ENCODE data around the gene CCDC117. TPM values are rescaled to one million over a fixed set of nuclear protein-coding genes. Genes with fewer than 3 reads are reported as not detected.
"Not testable (repeated sequence)": the region's sequence is repeated elsewhere in the genome, so short reads cannot be mapped to it uniquely, and the experiment has no call there.

CCDC117 gene
- polyA plus RNA-seq, 2 donors: 4.8 to 7.5 TPM

GRCh38 chr22:28815111-28815510 lies 42.6 kb downstream of the CCDC117 start:
- Histone ChIP-seq H3K36me3 (ENCODE audit: control insufficient read depth in 2 of 2, insufficient read depth in 2 of 2, low read length in 1 of 2) (no peaks in the 10 kb centered on the region), H3K27me3 (ENCODE audit: control insufficient read depth in 1 of 2, insufficient read depth in 2 of 2, low read length in 2 of 2) (no peaks in the 10 kb centered on the region), H3K9me3 (ENCODE audit: control insufficient read depth in 2 of 2, insufficient read depth in 1 of 2, low read depth in 1 of 2, low read length in 1 of 2) (no peaks in the 10 kb centered on the region), H3K4me1 (ENCODE audit: control insufficient read depth in 2 of 2, insufficient read depth in 2 of 2, low read length in 1 of 2) (peaks cover 0 to 10% of the 10 kb centered on the region in 2 donors), H3K27ac (ENCODE audit: low read depth in 2 of 2, low read length in 1 of 2) (peak overlapping the region; percentile 7 to 15), H3K4me3 (ENCODE audit: low read depth in 1 of 2, low read length in 2 of 2) (no peak overlapping the region)
- 68 to 72% methylated on average over 6 of the region's 6 CpGs for WGBS, 2 donors

GRCh38 chr22:28815729-28816128 lies 43.2 kb downstream of the CCDC117 start:
- Histone ChIP-seq H3K27ac (ENCODE audit: low read depth in 2 of 2, low read length in 1 of 2) (peak overlapping the region in 1 of 2 donors; percentile 7), H3K27me3 (ENCODE audit: control insufficient read depth in 1 of 2, insufficient read depth in 2 of 2, low read length in 2 of 2) (no peaks in the 10 kb centered on the region), H3K36me3 (ENCODE audit: control insufficient read depth in 2 of 2, insufficient read depth in 2 of 2, low read length in 1 of 2) (no peaks in the 10 kb centered on the region), H3K4me3 (ENCODE audit: low read depth in 1 of 2, low read length in 2 of 2) (no peak overlapping the region), H3K9me3 (ENCODE audit: control insufficient read depth in 2 of 2, insufficient read depth in 1 of 2, low read depth in 1 of 2, low read length in 1 of 2) (no peaks in the 10 kb centered on the region), H3K4me1 (ENCODE audit: control insufficient read depth in 2 of 2, insufficient read depth in 2 of 2, low read length in 1 of 2) (peaks cover 0 to 10% of the 10 kb centered on the region in 2 donors)
- WGBS, 2 donors: 60 to 68% methylated on average over 6 of the region's 6 CpGs

GRCh38 chr22:28817064-28817463 lies 44.6 kb downstream of the CCDC117 start:
- Histone ChIP-seq H3K27me3 (ENCODE audit: control insufficient read depth in 1 of 2, insufficient read depth in 2 of 2, low read length in 2 of 2) (no peaks in the 10 kb centered on the region), H3K27ac (ENCODE audit: low read depth in 2 of 2, low read length in 1 of 2) (no peak overlapping the region), H3K4me1 (ENCODE audit: control insufficient read depth in 2 of 2, insufficient read depth in 2 of 2, low read length in 1 of 2) (peaks cover 0 to 5% of the 10 kb centered on the region in 2 donors), H3K4me3 (ENCODE audit: low read depth in 1 of 2, low read length in 2 of 2) (no peak overlapping the region), H3K9me3 (ENCODE audit: control insufficient read depth in 2 of 2, insufficient read depth in 1 of 2, low read depth in 1 of 2, low read length in 1 of 2) (no peaks in the 10 kb centered on the region), H3K36me3 (ENCODE audit: control insufficient read depth in 2 of 2, insufficient read depth in 2 of 2, low read length in 1 of 2) (no peaks in the 10 kb centered on the region)
- WGBS, 2 donors: 89 to 98% methylated on average over 2 of the region's 2 CpGs

DNA sequence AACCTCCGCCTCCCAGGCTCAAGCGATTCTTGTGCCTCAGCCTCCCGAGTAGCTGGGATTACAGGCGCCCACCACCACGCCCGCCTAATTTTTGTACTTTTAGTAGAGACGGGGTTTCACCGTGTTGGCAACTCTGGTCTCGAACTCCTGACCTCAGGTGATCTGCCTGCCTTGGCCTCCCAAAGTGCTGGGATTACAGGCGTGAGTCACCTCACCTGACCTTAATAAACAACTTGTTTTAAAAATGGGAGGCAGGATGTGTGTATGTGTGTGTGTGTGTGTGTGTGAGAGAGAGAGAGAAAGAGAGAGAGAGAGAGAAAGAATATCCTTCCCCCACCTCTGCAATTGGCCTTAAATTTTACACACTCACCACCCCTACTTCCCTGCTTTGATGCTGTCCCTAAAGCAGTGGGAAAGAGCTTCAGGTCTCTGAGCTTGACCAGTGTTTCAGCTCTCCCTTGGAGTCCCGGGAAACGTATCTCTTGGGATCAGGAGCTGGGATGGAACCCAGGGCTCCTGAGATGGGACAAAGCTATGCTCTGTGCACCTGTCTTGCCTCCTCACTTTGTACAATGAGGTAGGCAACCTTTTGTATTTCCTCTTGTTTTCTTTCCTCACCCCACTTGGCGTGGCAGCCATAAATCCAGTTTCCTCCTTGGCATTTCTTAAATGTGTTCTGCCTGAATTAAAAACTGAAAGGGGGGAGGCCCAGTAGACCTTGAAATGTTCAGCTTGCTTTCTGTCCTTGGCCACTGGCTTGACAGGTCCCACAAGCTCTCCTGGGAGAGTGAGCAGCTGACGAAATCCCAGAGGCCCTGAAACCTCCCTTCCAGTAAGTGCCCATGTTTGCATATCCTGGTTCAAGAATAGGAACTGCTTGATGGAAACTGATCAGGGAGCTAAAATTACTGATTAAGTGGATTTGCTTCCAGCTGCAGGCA lies 45.7 kb downstream of the CCDC117 start:
- no peak overlapping the region for H3K4me3 ChIP-seq (ENCODE audit: low read depth in 1 of 2, low read length in 2 of 2)
- 62 to 69% methylated on average over 14 of the region's 14 CpGs for WGBS, 2 donors

DNA sequence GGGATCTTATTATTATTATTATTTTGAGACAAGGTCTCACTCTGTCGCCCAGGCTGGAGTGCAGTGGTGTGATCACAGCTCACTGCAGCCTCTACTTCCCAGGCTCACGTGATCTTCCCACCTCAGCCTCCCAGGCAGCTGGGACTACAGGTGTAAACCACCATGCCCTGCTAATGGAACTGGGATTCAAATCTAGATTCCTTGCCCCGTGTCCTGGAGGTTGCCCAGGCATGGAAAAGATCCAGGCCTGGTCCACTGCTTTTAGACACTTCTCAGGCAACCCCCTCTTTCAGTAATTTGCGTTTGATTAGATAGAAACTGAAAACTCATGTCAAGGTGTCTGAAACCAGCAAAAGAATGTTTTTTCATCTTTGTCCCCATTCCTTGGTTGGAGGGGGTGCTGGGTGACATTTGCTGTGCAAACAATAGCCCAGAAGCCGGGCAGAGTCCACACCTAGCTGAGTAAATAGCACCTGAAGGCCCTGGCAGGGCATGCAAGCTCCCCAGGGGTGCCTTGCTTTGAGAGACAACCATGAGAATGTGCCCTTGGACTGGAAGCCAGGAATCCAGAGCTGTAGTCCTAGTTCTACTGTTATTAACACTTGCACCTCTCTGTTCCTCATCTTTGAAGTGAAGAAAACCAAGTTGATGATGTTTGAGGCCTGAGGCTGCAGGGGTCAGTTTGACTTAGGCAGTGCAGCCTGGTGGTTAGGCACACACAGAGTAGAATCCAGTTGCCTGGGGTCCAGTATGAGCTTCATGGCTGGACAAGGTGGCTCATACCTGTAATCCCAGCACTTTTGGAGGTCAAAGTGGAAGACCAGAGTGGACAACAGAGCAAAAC lies 47.0 kb downstream of the CCDC117 start:
- Histone ChIP-seq H3K9me3 (ENCODE audit: control insufficient read depth in 2 of 2, insufficient read depth in 1 of 2, low read depth in 1 of 2, low read length in 1 of 2) (no peaks in the 10 kb centered on the region), H3K27ac (ENCODE audit: low read depth in 2 of 2, low read length in 1 of 2) (peak overlapping the region; percentile 89 to 93), H3K4me1 (ENCODE audit: control insufficient read depth in 2 of 2, insufficient read depth in 2 of 2, low read length in 1 of 2) (peaks cover 0 to 2% of the 10 kb centered on the region in 2 donors), H3K36me3 (ENCODE audit: control insufficient read depth in 2 of 2, insufficient read depth in 2 of 2, low read length in 1 of 2) (no peaks in the 10 kb centered on the region), H3K4me3 (ENCODE audit: low read depth in 1 of 2, low read length in 2 of 2) (no peak overlapping the region), H3K27me3 (ENCODE audit: control insufficient read depth in 1 of 2, insufficient read depth in 2 of 2, low read length in 2 of 2) (no peaks in the 10 kb centered on the region)
- 64 to 80% methylated on average over 5 of the region's 5 CpGs for WGBS, 2 donors

More for the DNA sequence above, 45.7 kb downstream of the CCDC117 start:
- Histone ChIP-seq H3K36me3 (ENCODE audit: control insufficient read depth in 2 of 2, insufficient read depth in 2 of 2, low read length in 1 of 2) (no peaks in the 10 kb centered on the region), H3K27me3 (ENCODE audit: control insufficient read depth in 1 of 2, insufficient read depth in 2 of 2, low read length in 2 of 2) (no peaks in the 10 kb centered on the region), H3K27ac (ENCODE audit: low read depth in 2 of 2, low read length in 1 of 2) (peak overlapping the region; percentile 89 to 95), H3K4me1 (ENCODE audit: control insufficient read depth in 2 of 2, insufficient read depth in 2 of 2, low read length in 1 of 2) (peaks cover 0 to 2% of the 10 kb centered on the region in 2 donors), H3K9me3 (ENCODE audit: control insufficient read depth in 2 of 2, insufficient read depth in 1 of 2, low read depth in 1 of 2, low read length in 1 of 2) (no peaks in the 10 kb centered on the region)

GRCh38 chr22:28820885-28821284 lies 48.4 kb downstream of the CCDC117 start:
- H3K9me3 ChIP-seq (ENCODE audit: control insufficient read depth in 2 of 2, insufficient read depth in 1 of 2, low read depth in 1 of 2, low read length in 1 of 2): no peaks in the 10 kb centered on the region
- H3K4me1 ChIP-seq (ENCODE audit: control insufficient read depth in 2 of 2, insufficient read depth in 2 of 2, low read length in 1 of 2): peaks cover 0 to 2% of the 10 kb centered on the region in 2 donors
- H3K4me3 ChIP-seq (ENCODE audit: low read depth in 1 of 2, low read length in 2 of 2): no peak overlapping the region
- H3K27me3 ChIP-seq (ENCODE audit: control insufficient read depth in 1 of 2, insufficient read depth in 2 of 2, low read length in 2 of 2): no peaks in the 10 kb centered on the region
- no peak overlapping the region for H3K27ac ChIP-seq (ENCODE audit: low read depth in 2 of 2, low read length in 1 of 2)
- 92 to 96% methylated on average over 2 of the region's 2 CpGs for WGBS, 2 donors
- no peaks in the 10 kb centered on the region for H3K36me3 ChIP-seq (ENCODE audit: control insufficient read depth in 2 of 2, insufficient read depth in 2 of 2, low read length in 1 of 2)

- no peak overlapping the region for H3K4me3 ChIP-seq (ENCODE audit: low read depth in 1 of 2, low read length in 2 of 2)
- H3K36me3 ChIP-seq (ENCODE audit: control insufficient read depth in 2 of 2, insufficient read depth in 2 of 2, low read length in 1 of 2): no peaks in the 10 kb centered on the region
- H3K9me3 ChIP-seq (ENCODE audit: control insufficient read depth in 2 of 2, insufficient read depth in 1 of 2, low read depth in 1 of 2, low read length in 1 of 2): no peaks in the 10 kb centered on the region
- H3K4me1 ChIP-seq (ENCODE audit: control insufficient read depth in 2 of 2, insufficient read depth in 2 of 2, low read length in 1 of 2): peaks cover 0 to 2% of the 10 kb centered on the region in 2 donors
- H3K27ac ChIP-seq (ENCODE audit: low read depth in 2 of 2, low read length in 1 of 2): no peak overlapping the region
- 74 to 93% methylated on average over 1 of the region's 1 CpG for WGBS, 2 donors
- H3K27me3 ChIP-seq (ENCODE audit: control insufficient read depth in 1 of 2, insufficient read depth in 2 of 2, low read length in 2 of 2): no peaks in the 10 kb centered on the region
These were observed 49.0 kb downstream of the CCDC117 start for GRCh38 chr22:28821452-28821851.

DNA sequence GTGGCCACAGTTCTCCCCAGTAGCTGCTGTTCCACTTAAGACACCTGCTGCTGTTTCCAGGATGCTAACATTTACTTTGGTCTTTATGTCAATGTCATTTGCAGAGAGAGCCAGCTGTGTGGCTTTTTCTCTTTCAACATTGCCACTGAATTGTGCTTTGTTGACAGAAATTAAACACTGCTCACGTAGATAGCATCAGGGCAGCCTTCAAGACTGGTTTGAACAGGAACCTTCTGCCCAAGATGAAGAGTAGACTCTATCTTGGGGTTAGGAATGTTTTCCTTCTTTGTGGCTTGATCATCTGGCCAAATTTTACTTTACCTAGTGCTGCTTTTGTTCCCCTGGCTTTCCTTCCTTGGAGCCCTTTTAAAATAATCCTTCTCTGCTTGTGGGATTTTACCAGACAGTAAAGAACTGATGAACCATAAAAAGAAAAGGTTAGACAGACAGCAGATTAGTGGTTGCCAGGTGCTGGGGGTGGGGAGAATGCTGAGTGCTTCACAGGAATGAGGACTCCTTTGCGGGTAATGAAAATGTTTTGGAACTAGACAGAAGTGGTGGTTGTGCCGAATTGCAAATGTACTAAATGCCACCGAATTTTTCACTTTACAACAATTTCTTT lies 50.5 kb downstream of the CCDC117 start:
- Histone ChIP-seq H3K27ac (ENCODE audit: low read depth in 2 of 2, low read length in 1 of 2) (peak overlapping the region; percentile 11 to 15), H3K4me1 (ENCODE audit: control insufficient read depth in 2 of 2, insufficient read depth in 2 of 2, low read length in 1 of 2) (peaks cover 0 to 2% of the 10 kb centered on the region in 2 donors), H3K9me3 (ENCODE audit: control insufficient read depth in 2 of 2, insufficient read depth in 1 of 2, low read depth in 1 of 2, low read length in 1 of 2) (no peaks in the 10 kb centered on the region), H3K4me3 (ENCODE audit: low read depth in 1 of 2, low read length in 2 of 2) (no peak overlapping the region), H3K36me3 (ENCODE audit: control insufficient read depth in 2 of 2, insufficient read depth in 2 of 2, low read length in 1 of 2) (no peaks in the 10 kb centered on the region), H3K27me3 (ENCODE audit: control insufficient read depth in 1 of 2, insufficient read depth in 2 of 2, low read length in 2 of 2) (no peaks in the 10 kb centered on the region)
- 40 to 56% methylated on average over 4 of the region's 4 CpGs for WGBS, 2 donors

DNA sequence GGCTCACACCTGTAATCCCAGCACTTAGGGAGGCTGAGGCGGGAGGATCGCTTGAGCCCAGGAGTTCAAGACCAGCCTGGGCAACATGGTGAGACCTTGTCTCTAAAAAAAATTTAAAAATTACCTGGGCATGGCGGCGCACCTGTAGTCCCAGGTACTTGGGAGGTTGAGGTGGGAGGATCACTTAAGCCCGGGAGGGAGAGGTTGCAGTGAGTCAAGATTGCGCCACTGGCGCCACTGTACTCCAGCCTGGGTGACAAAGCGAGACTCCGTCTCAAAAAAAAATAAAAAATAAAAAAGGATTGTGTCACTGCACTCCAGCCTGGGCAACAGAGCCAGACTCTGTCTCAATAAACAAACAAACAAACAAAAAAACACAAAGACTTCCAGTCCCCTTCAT lies 52.0 kb downstream of the CCDC117 start:
- not testable (repeated sequence) for H3K27me3 ChIP-seq (ENCODE audit: control insufficient read depth in 1 of 2, insufficient read depth in 2 of 2, low read length in 2 of 2); H3K9me3 ChIP-seq (ENCODE audit: control insufficient read depth in 2 of 2, insufficient read depth in 1 of 2, low read depth in 1 of 2, low read length in 1 of 2); H3K4me3 ChIP-seq (ENCODE audit: low read depth in 1 of 2, low read length in 2 of 2); H3K4me1 ChIP-seq (ENCODE audit: control insufficient read depth in 2 of 2, insufficient read depth in 2 of 2, low read length in 1 of 2); H3K27ac ChIP-seq (ENCODE audit: low read depth in 2 of 2, low read length in 1 of 2); H3K36me3 ChIP-seq (ENCODE audit: control insufficient read depth in 2 of 2, insufficient read depth in 2 of 2, low read length in 1 of 2)
- 93 to 96% methylated on average over 9 of the region's 9 CpGs for WGBS, 2 donors

Measured in esophagus (tissue), 2 donors.